A673 (cell line): ENCODE results near the gene CHRD.

ENCODE experiments used
- CTCF ChIP-seq: fragments of 300-800, 200-600 bp; sonication (generic); conservative IDR thresholded peaks from 2 replicates; pipeline ENCODE4 v1.5.1; 2017; ENCODE audit warnings: low read depth, mild to moderate bottlenecking, antibody characterized with exemption, low read length, moderate library complexity, mixed read lengths
- EZH2 ChIP-seq: fragments of 200-600 bp; sonication (generic); IDR thresholded peaks from 2 replicates; pipeline ENCODE4 v1.6.1; 2017; ENCODE audit warnings: borderline replicate concordance, low read depth, mild to moderate bottlenecking, mixed read lengths, antibody characterized with exemption, low read length; ENCODE audit not compliant: poor library complexity, severe bottlenecking

- no peak for TF ChIP-seq CTCF
- no peak for TF ChIP-seq EZH2
Observed at GRCh38 chr3:184350618-184351017, 29.2 kb upstream of the CHRD start.
